GM20431 (cell line): ENCODE results near the gene ZBTB18.
"Not testable (repeated sequence)": the region's sequence is repeated elsewhere in the genome, so short reads cannot be mapped to it uniquely, and the experiment has no call there.

Source experiments
- in situ Hi-C: fragments of 300-500 bp; cut with MseI, MboI; formaldehyde crosslinking; loops from one replicate; pipeline ENCODE4 v1.15.0; 2020; ENCODE audit warnings: low sequenced_read_pairs; ENCODE audit not compliant: unreplicated experiment

The ZBTB18 gene

DNA sequence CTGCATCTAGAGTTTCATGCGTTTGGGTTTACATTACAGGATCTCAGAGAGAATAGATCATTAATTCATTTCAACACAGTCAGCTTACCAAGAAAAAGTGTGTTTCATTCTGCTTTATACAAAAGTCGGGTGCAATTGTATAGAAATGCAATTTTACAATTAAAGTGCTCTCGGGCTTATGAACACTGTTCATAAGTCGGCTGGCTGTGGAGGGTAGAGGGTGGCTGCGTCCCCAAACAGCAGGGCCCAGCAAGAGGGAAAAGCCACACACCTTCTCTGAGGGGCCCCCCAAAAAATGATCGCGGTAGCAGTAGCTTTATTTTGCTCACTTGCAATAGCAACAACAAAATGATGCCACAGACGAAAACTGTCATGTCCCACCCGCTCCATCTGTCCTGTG lies 13.8 kb upstream of the ZBTB18 start:
- in situ Hi-C loops: no loop called here

DNA sequence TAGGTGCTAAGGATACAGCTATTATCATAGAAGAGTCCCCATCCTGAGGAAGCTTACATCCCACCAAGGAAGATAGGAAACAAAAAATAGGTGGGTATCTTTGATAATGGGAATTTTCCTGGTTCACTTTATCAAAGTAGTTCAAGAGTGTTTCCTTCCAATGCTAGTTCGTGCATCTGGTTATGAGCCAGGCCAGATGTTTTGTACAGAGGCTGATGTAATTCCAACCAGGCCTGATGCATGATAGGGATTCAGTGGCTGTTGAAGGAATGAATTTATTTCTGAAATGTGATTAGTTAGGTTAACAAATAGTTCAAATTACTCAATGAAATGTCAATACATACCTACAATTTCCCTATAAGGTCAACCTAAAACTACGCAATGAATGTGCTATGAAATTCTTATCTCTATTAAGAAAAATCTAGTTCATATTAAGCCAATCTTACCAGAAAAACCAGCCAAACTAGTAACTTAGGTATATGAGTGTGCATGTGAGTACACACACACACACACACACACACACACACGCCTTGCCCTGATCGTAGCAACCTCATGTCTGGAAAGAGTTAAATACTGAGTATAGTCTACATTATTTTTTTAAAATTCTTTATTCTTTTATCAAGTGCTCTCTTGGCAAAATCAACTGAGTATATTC lies 9.5 kb upstream of the ZBTB18 start:
- in situ Hi-C loops: no loop called here

DNA sequence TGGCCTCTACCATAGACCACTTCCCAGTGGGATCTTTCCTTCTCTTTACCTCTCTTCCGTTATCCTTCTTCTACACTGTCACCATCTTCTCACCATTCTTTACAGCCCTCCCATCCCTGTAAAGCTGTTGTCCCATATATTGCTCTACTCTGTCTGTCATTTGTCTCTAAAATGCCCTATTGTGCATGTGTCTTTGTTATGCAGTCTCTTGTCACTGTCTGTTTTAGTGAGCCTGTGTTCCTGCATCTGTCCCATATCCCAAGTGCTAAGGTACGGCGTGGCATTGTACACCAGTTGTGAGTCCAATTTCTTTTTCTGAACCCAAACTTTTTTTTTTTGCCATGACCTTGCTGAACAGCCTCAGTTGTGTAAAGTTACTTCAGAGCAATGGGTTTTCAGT lies 8.8 kb upstream of the ZBTB18 start:
- in situ Hi-C loops: no loop called here

DNA sequence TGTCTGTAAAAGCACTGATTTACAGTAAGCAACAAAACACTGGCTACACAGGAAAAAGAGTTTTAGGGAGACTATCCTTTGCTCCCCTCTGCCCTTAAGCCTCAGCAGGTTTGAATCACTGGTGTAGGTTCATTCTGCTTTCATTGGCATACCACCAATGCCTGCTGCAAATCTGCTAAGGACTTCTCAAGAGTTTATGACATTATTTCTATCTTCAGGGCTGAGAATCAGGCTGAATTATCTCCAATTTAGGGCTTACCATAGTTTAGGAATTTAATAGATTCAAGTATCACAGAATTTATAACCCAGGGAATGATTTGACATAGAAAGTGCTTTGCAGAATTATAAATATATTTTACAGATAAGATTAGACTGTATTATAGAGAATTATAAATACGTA lies 6.7 kb upstream of the ZBTB18 start:
- in situ Hi-C loops: no loop called here

GRCh38 chr1:244046254-244046653 lies 4.8 kb upstream of the ZBTB18 start:
- in situ Hi-C loops: not testable (repeated sequence)

DNA sequence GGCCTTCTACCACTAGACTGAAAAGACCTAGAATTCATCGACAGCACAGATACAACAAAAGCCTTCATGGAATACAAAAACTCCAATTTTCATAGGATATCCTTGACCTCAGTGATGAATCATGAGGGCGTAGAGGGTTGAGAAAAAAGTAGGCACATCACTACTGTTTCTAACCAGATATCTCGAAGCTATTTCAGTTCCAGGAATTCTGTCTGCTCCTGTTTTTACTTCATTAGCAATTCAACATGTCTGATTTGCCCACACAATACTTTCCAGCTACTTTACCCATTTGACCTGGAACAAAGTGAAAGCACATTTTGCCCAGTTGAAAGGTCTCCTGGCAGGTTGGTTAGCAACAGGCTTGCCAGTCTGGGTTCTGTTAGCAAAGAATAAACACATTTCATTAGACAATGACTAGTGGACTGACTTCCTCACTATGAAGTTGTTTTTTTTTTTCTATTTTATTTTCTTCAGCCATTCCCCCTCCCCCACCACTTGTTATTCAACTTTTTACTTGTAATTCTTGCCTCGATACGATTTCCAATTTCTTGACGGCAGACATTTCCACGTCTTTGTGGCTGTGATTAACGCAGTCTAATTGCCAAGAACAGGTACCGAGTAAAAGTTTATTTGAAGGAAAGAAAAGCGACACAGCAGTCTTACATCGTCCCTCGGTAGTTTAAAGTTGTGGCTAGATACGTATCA lies 4.0 kb upstream of the ZBTB18 start:
- in situ Hi-C loops: no loop called here

DNA sequence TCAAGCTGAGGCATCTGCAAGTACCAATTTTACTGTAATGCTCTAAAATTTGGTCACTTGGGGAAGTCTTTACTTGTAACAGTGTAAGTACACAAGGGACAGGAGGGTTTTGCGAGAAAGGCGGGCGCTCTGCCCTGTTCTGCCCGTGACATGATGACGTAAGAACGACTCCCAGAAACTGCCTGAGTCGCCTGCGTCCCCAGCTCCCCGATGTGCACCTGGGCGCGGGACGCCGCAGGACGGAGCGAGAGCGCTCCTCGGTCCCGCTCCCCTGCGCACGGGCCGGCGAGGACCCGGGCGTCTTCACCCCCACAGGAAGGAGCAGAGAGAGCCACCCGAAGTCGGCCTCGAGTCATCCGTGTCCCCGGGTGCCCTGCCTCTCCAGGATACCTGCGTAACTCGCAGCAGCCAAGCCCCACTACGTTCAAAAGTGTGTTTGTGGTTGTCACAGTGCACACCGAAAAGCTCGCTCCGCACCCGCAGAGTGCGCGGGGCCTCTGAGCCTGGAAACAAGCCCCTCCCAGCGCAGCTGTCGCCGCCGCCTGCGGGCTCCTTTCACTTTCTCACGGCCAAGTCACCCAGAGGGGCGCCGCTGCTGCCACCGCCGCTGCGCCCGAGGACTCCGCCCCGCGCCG lies 3.3 kb upstream of the ZBTB18 start:
- in situ Hi-C loops: no loop called here

- in situ Hi-C loops: no loop called here
Observed at GRCh38 chr1:244048256-244049161, 2.6 kb upstream of the ZBTB18 start.

DNA sequence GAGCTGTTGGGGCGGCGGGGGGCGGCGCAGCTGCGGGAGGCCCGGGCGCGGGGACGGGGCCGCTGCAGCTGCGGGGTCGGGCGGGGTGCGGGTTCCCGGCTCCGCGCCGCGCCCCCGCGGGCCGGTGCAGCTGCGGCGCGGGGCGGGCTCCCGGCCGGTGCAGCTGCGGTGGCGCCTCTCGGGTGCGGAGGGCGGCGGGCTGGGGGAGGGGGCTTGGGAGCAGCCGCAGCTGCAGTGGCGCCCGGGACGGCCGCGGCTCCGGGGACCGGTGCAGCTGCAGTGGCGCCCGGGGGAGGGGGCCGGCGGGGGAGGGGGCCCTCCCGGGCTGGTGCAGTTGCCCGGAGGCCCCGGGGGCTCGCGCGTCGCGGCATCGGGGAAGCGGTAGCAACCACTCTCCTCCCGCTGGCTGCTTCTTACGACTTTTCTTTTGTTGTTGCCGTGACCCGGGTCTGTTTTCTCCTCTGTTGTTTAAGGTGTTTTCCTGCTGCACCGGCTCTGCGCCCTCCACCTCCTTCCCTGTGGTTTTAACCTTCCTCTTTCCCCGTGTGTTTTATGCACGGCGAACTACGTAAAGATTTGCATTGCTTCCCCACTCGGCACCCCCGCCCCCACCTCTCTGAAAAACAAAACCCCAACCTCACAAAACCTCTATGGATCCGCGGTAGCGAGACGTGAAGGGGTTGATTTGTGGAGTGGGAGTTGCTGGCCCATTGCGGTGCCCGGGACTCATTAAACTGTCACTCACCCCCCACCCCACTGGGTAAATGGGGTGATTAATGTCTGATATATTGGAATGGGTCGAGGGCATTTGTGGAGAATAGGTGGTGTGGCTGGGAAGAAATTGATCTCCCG lies 1.7 kb upstream of the ZBTB18 start:
- in situ Hi-C loops: no loop called here

- in situ Hi-C loops: no loop called here
Observed at GRCh38 chr1:244050014-244050834, 859 bp upstream of the ZBTB18 start.

DNA sequence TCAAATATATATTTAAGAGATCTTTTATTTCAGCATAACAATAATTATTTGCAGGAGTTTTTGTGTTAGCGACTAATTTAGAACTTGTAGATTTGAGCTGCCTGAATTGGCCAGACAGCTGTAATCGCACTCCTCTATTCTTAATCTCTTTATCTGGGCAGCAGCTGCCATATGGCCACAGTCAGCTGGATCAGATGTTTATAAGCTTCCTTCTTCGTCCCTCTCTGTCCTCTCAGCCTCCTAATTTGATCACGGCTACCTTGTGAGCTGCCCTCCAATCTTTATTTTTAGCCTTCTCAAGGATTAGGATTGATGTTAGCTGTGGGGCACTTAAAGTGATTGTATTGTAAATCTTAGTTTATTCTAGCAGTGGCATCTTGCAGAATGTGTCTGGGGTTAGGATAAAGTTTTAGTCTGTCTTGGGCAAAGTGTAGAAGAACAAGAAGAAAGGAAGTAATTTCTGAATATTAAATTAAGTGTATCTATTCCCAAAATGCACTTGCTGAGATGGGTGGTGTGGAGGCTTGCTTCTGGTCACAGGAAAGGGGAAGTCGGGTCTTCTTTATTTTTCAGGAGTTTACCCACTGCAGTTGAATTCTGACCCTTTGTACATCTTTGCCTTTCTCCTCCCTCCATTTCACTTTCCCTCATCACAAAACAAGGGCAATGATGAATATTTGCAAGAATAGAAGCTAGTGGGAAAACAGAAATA lies 1.1 kb downstream of the ZBTB18 start:
- in situ Hi-C loops: no loop called here

DNA sequence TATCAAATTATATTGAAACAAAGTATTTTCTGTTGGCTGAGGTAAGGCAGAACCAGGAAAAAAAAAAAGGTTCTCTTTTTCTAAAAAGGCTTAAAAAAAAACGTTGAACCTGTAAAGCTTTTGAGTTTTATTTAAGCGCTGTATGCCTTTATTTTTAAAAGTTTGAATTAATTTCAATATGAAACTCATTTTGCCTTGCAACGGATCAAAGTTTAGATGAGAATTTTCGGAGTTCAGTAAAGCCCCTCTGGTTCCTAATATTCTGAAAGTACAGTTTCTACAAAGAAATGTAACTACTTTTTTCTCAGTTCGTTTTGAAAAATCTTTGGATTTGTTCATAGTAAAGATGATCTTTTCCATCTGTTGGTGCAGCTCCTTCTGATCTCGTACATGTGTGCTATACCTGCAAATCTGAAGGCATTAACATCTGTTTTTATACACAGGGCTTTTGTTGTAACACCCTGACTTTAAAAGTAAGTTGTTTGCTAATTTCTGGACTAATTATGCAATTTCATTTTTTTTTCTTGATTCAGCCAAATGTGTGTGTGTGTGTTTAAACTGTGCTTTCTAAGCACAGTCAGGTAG lies 1.7 kb downstream of the ZBTB18 start:
- in situ Hi-C loops: no loop called here

DNA sequence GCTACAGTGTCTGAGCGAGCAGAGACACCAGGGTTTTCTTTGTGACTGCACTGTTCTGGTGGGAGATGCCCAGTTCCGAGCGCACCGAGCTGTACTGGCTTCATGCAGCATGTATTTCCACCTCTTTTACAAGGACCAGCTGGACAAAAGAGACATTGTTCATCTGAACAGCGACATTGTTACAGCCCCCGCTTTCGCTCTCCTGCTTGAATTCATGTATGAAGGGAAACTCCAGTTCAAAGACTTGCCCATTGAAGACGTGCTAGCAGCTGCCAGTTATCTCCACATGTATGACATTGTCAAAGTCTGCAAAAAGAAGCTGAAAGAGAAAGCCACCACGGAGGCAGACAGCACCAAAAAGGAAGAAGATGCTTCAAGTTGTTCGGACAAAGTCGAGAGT lies 2.7 kb downstream of the ZBTB18 start:
- in situ Hi-C loops: no loop called here

GRCh38 chr1:244054247-244054923 lies 3.3 kb downstream of the ZBTB18 start:
- in situ Hi-C loops: no loop called here

GRCh38 chr1:244054924-244055263 lies 3.8 kb downstream of the ZBTB18 start:
- in situ Hi-C loops: no loop called here

DNA sequence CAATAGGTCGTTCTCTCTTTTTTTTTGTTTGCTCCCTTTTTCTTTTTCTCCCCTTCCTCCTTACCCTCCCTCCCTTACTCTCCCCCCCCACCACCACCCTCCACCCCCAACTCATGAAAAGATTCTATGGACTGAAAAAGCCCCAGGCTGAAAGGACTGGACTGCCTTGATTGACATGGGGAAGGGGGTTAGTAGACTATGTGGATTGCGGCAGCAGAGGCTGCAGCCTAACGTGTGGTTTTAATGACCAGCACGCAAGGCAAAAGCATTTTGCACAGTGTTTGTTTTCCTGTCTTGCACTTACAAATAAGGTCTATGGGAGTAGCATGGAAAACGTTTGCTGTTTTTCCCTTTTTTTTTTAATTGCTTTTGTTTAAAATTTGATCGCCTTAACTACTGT lies 5.5 kb downstream of the ZBTB18 start:
- in situ Hi-C loops: no loop called here
